ENCODE results near the gene ATG16L1.

ATG16L1 gene

GRCh38 chr2:233236820-233237589 is 14.5 kb upstream of the ATG16L1 start:
- no peak for TF ChIP-seq CTCF (IDR thresholded peaks at IDR 0.05; ENCODE audit: low read depth, low read length)
- no peak overlapping the region for H3K4me3 ChIP-seq (ENCODE audit: low read depth, low read length)

GRCh38 chr2:233240897-233241296 is 10.6 kb upstream of the ATG16L1 start:
- TF ChIP-seq CTCF (IDR thresholded peaks at IDR 0.05; ENCODE audit: low read depth, low read length): no peak
- no peak overlapping the region for H3K4me3 ChIP-seq (ENCODE audit: low read depth, low read length)

GRCh38 chr2:233241803-233242202 is 9.7 kb upstream of the ATG16L1 start:
- no peak for TF ChIP-seq CTCF (IDR thresholded peaks at IDR 0.05; ENCODE audit: low read depth, low read length)
- no peak overlapping the region for H3K4me3 ChIP-seq (ENCODE audit: low read depth, low read length)

- no peak for TF ChIP-seq CTCF (IDR thresholded peaks at IDR 0.05; ENCODE audit: low read depth, low read length)
- H3K4me3 ChIP-seq (ENCODE audit: low read depth, low read length): no peak overlapping the region
Observed at GRCh38 chr2:233242231-233242927, 9.1 kb upstream of the ATG16L1 start.

- TF ChIP-seq CTCF (IDR thresholded peaks at IDR 0.05; ENCODE audit: low read depth, low read length): no peak
Observed at GRCh38 chr2:233243348-233243747, 8.1 kb upstream of the ATG16L1 start.

GRCh38 chr2:233244818-233245217 is 6.7 kb upstream of the ATG16L1 start:
- no peak for TF ChIP-seq CTCF (IDR thresholded peaks at IDR 0.05; ENCODE audit: low read depth, low read length)
- no peak overlapping the region for H3K4me3 ChIP-seq (ENCODE audit: low read depth, low read length)

More at GRCh38 chr2:233243348-233243747, 8.1 kb upstream of the ATG16L1 start:
- H3K4me3 ChIP-seq (ENCODE audit: low read depth, low read length): no peak overlapping the region

GRCh38 chr2:233245406-233245805 is 6.1 kb upstream of the ATG16L1 start:
- no peak overlapping the region for H3K4me3 ChIP-seq (ENCODE audit: low read depth, low read length)
- no peak for TF ChIP-seq CTCF (IDR thresholded peaks at IDR 0.05; ENCODE audit: low read depth, low read length)

All from WI38 (cell line).